ENCODE results near the gene BICDL2.

BICDL2 gene

GRCh38 chr16:3026609-3027488 lies 9.9 kb downstream of the BICDL2 start:
- Histone ChIP-seq H3K4me3 (ENCODE audit: low read length) (no peak overlapping the region), H3K27me3 (ENCODE audit: insufficient read depth, low read length) (peaks cover 33% of the 10 kb centered on the region), H3K9me3 (ENCODE audit: insufficient read depth, low read depth, low read length) (no peaks in the 10 kb centered on the region), H3K9ac (ENCODE audit: low read depth, low read length) (no peak overlapping the region), H3K36me3 (ENCODE audit: insufficient read depth, low read depth, low read length) (peaks cover 33% of the 10 kb centered on the region), H3K27ac (ENCODE audit: low read length) (no peak overlapping the region), H3K4me1 (ENCODE audit: insufficient read depth, low read length) (peaks cover 20% of the 10 kb centered on the region)

- Histone ChIP-seq H3K9ac (ENCODE audit: low read depth, low read length) (no peak overlapping the region), H3K9me3 (ENCODE audit: insufficient read depth, low read depth, low read length) (no peaks in the 10 kb centered on the region), H3K4me3 (ENCODE audit: low read length) (no peak overlapping the region), H3K4me1 (ENCODE audit: insufficient read depth, low read length) (peaks cover 17% of the 10 kb centered on the region), H3K27me3 (ENCODE audit: insufficient read depth, low read length) (peaks cover 27% of the 10 kb centered on the region), H3K36me3 (ENCODE audit: insufficient read depth, low read depth, low read length) (peaks cover 33% of the 10 kb centered on the region), H3K27ac (ENCODE audit: low read length) (no peak overlapping the region)
Measured at GRCh38 chr16:3026003-3026378, 10.8 kb downstream of the BICDL2 start.

GRCh38 chr16:3025032-3026002 lies 11.4 kb downstream of the BICDL2 start:
- no peak overlapping the region for H3K27ac ChIP-seq (ENCODE audit: low read length)
- peaks cover 33% of the 10 kb centered on the region for H3K36me3 ChIP-seq (ENCODE audit: insufficient read depth, low read depth, low read length)
- no peaks in the 10 kb centered on the region for H3K9me3 ChIP-seq (ENCODE audit: insufficient read depth, low read depth, low read length)
- no peak overlapping the region for H3K4me3 ChIP-seq (ENCODE audit: low read length)
- peaks cover 17% of the 10 kb centered on the region for H3K4me1 ChIP-seq (ENCODE audit: insufficient read depth, low read length)
- H3K27me3 ChIP-seq (ENCODE audit: insufficient read depth, low read length): peaks cover 20% of the 10 kb centered on the region
- H3K9ac ChIP-seq (ENCODE audit: low read depth, low read length): no peak overlapping the region

GRCh38 chr16:3023669-3024478 lies 12.9 kb downstream of the BICDL2 start, which contains the start of the genes HCFC1R1 and THOC6:
TSS of gene HCFC1R1 (minus strand) at chr16:3023942. CDS start at chr16:3023941, 1 bp downstream.
TSS of gene THOC6 (plus strand) at chr16:3024035. CDS start at chr16:3024327, 292 bp downstream.
- Histone ChIP-seq H3K27me3 (ENCODE audit: insufficient read depth, low read length) (peaks cover 6% of the 10 kb centered on the region), H3K27ac (ENCODE audit: low read length) (peak within 1 kb of the TSS; percentile 93), H3K9me3 (ENCODE audit: insufficient read depth, low read depth, low read length) (no peaks in the 10 kb centered on the region), H3K9ac (ENCODE audit: low read depth, low read length) (peak within 1 kb of the TSS; percentile 97), H3K4me3 (ENCODE audit: low read length) (peak within 1 kb of the TSS; percentile 92), H3K36me3 (ENCODE audit: insufficient read depth, low read depth, low read length) (peaks cover 33% of the 10 kb centered on the region), H3K4me1 (ENCODE audit: insufficient read depth, low read length) (peaks cover 15% of the 10 kb centered on the region)

GRCh38 chr16:3023415-3023668 lies 13.4 kb downstream of the BICDL2 start:
- Histone ChIP-seq H3K9ac (ENCODE audit: low read depth, low read length) (peak overlapping the region; percentile 97; the same call in 1 of the 2 replicates), H3K4me3 (ENCODE audit: low read length) (peak overlapping the region; percentile 92), H3K27ac (ENCODE audit: low read length) (peak overlapping the region; percentile 93), H3K9me3 (ENCODE audit: insufficient read depth, low read depth, low read length) (no peaks in the 10 kb centered on the region), H3K4me1 (ENCODE audit: insufficient read depth, low read length) (peaks cover 13% of the 10 kb centered on the region), H3K36me3 (ENCODE audit: insufficient read depth, low read depth, low read length) (peaks cover 33% of the 10 kb centered on the region), H3K27me3 (ENCODE audit: insufficient read depth, low read length) (peaks cover under 1% of the 10 kb centered on the region; the same call in 1 of the 2 replicates)

GRCh38 chr16:3022684-3023414 lies 13.9 kb downstream of the BICDL2 start:
- H3K36me3 ChIP-seq (ENCODE audit: insufficient read depth, low read depth, low read length): peaks cover 33% of the 10 kb centered on the region
- peaks cover 13% of the 10 kb centered on the region for H3K4me1 ChIP-seq (ENCODE audit: insufficient read depth, low read length)
- peak overlapping the region; percentile 93 for H3K27ac ChIP-seq (ENCODE audit: low read length)
- peak overlapping the region; percentile 92 for H3K4me3 ChIP-seq (ENCODE audit: low read length)
- H3K27me3 ChIP-seq (ENCODE audit: insufficient read depth, low read length): no peaks in the 10 kb centered on the region; the same call in 1 of the 2 replicates
- H3K9me3 ChIP-seq (ENCODE audit: insufficient read depth, low read depth, low read length): no peaks in the 10 kb centered on the region
- H3K9ac ChIP-seq (ENCODE audit: low read depth, low read length): peak overlapping the region; percentile 97; the same call in 1 of the 2 replicates

GRCh38 chr16:3022208-3022683 lies 14.5 kb downstream of the BICDL2 start:
- Histone ChIP-seq H3K36me3 (ENCODE audit: insufficient read depth, low read depth, low read length) (peaks cover 31% of the 10 kb centered on the region), H3K4me3 (ENCODE audit: low read length) (peak overlapping the region; percentile 92), H3K9ac (ENCODE audit: low read depth, low read length) (peak overlapping the region; percentile 97; the same call in 1 of the 2 replicates), H3K9me3 (ENCODE audit: insufficient read depth, low read depth, low read length) (no peaks in the 10 kb centered on the region), H3K27me3 (ENCODE audit: insufficient read depth, low read length) (peaks cover 2% of the 10 kb centered on the region; the same call in 1 of the 2 replicates), H3K27ac (ENCODE audit: low read length) (peak overlapping the region; percentile 93), H3K4me1 (ENCODE audit: insufficient read depth, low read length) (peaks cover 13% of the 10 kb centered on the region)

GRCh38 chr16:3021449-3022207 lies 15.1 kb downstream of the BICDL2 start:
- Histone ChIP-seq H3K27ac (ENCODE audit: low read length) (peak overlapping the region; percentile 40), H3K36me3 (ENCODE audit: insufficient read depth, low read depth, low read length) (peaks cover 25% of the 10 kb centered on the region), H3K4me3 (ENCODE audit: low read length) (peak overlapping the region; percentile 92), H3K9me3 (ENCODE audit: insufficient read depth, low read depth, low read length) (no peaks in the 10 kb centered on the region), H3K27me3 (ENCODE audit: insufficient read depth, low read length) (peaks cover 5% of the 10 kb centered on the region; the same call in 1 of the 2 replicates), H3K4me1 (ENCODE audit: insufficient read depth, low read length) (peaks cover 13% of the 10 kb centered on the region), H3K9ac (ENCODE audit: low read depth, low read length) (peak overlapping the region; percentile 97; the same call in 1 of the 2 replicates)

- H3K4me3 ChIP-seq (ENCODE audit: low read length): peak overlapping the region; percentile 92
- peaks cover 5% of the 10 kb centered on the region; the same call in 1 of the 2 replicates for H3K27me3 ChIP-seq (ENCODE audit: insufficient read depth, low read length)
- H3K9ac ChIP-seq (ENCODE audit: low read depth, low read length): peak overlapping the region; percentile 97
- peak overlapping the region; percentile 40 for H3K27ac ChIP-seq (ENCODE audit: low read length)
- H3K4me1 ChIP-seq (ENCODE audit: insufficient read depth, low read length): peaks cover 18% of the 10 kb centered on the region
- no peaks in the 10 kb centered on the region for H3K9me3 ChIP-seq (ENCODE audit: insufficient read depth, low read depth, low read length)
- peaks cover 23% of the 10 kb centered on the region for H3K36me3 ChIP-seq (ENCODE audit: insufficient read depth, low read depth, low read length)
Measured at GRCh38 chr16:3020604-3021448, 15.9 kb downstream of the BICDL2 start.

Data from iPS-20b (cell line).